GM23248 (cell line): ENCODE results near the gene EID2.

Experiments
- EZH2 ChIP-seq: fragments of 200-600 bp; sonication (generic); IDR thresholded peaks from 2 replicates; pipeline ENCODE4 v1.6.1; 2018; ENCODE audit warnings: antibody characterized with exemption, mild to moderate bottlenecking; ENCODE audit not compliant: insufficient read depth, poor library complexity, severe bottlenecking
- EZH2phosphoT487 ChIP-seq: fragments of 200-600 bp; sonication (generic); IDR thresholded peaks from 2 replicates; pipeline ENCODE4 v1.6.1; 2018; ENCODE audit warnings: antibody characterized with exemption, moderate library complexity, mild to moderate bottlenecking, low read depth; ENCODE audit not compliant: insufficient read depth

DNA sequence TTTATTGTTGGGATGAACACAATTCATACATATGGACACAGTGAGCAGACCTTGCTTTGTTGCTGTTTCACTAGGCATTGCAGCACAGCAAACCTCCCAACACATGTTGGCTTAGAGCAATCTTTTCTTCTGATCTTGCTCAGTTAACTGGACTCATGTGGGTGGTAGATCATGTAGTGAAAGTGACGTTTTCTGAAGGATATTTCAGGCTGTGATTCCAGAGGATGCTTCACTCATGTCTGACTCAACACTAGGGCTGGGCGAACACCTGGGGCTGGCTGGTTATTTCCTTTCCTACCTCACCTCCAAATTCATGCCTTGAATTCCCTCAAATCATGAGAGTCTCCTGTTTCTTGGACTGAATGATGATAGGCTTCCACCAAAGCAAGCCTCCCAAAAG is 48.1 kb upstream of the EID2 start:
- TF ChIP-seq EZH2 (no peak), EZH2phosphoT487 (no peak)
